M059J (cell line): Measurements from ENCODE around the gene ROBO2. TPM values are rescaled to one million over a fixed set of nuclear protein-coding genes. Genes with fewer than 3 reads are reported as not detected.
A peak's percentile ranks its signal among the peaks of the same experiment; 100 is the strongest.

Experiments used
- DNase-seq: peaks from one replicate; pipeline ENCODE4 v3.0.0-alpha.2; 2012; ENCODE audit warnings: low read depth
- total RNA-seq: library from RNA; depleted of rRNA; stranded (reverse); fragments of >200 nt; shearing (Covaris generic); gene quantifications from 2 replicates; pipeline ENCODE4 v1.2.3, GENCODE V29; 2014; rRNA removed

The ROBO2 gene, protein sequence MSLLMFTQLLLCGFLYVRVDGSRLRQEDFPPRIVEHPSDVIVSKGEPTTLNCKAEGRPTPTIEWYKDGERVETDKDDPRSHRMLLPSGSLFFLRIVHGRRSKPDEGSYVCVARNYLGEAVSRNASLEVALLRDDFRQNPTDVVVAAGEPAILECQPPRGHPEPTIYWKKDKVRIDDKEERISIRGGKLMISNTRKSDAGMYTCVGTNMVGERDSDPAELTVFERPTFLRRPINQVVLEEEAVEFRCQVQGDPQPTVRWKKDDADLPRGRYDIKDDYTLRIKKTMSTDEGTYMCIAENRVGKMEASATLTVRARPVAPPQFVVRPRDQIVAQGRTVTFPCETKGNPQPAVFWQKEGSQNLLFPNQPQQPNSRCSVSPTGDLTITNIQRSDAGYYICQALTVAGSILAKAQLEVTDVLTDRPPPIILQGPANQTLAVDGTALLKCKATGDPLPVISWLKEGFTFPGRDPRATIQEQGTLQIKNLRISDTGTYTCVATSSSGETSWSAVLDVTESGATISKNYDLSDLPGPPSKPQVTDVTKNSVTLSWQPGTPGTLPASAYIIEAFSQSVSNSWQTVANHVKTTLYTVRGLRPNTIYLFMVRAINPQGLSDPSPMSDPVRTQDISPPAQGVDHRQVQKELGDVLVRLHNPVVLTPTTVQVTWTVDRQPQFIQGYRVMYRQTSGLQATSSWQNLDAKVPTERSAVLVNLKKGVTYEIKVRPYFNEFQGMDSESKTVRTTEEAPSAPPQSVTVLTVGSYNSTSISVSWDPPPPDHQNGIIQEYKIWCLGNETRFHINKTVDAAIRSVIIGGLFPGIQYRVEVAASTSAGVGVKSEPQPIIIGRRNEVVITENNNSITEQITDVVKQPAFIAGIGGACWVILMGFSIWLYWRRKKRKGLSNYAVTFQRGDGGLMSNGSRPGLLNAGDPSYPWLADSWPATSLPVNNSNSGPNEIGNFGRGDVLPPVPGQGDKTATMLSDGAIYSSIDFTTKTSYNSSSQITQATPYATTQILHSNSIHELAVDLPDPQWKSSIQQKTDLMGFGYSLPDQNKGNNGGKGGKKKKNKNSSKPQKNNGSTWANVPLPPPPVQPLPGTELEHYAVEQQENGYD (N-terminal part only)
- not detected in 2 replicates for total RNA-seq

DNA sequence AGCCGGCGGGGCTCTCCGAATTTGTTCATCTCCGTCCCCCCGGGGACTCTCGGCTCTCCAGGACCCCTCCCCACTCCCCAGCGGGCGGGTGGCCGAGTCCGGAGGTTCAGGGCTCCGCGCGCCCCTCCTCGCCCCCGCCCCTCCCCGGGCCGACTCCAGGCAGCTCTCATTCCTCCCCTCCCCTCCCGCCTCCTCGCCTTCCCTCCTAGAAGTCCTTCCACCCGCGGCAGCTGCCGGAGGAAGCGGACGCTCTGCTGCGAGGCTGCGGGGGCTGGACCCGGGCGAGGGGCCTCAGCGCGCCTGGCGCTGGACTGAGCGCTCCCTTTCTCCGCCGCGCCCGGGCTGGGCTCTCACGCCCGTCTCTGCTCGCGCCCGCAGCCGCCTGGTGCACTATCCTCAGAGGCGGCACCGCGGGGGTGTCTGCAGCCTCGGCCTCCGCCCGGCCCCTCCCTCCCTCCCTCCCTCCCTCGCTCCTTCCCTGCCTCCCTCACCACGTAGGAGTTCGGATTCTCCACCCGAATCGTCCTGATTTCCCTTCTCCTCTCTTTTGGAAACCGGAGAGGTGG lies at the start of gene ROBO2:
Gene ROBO2 (plus strand): TSS at position 494 of the 566 bp plus-strand sequence. CDS start 687 bp downstream, outside the sequence.
- no peak for DNase-seq

DNA sequence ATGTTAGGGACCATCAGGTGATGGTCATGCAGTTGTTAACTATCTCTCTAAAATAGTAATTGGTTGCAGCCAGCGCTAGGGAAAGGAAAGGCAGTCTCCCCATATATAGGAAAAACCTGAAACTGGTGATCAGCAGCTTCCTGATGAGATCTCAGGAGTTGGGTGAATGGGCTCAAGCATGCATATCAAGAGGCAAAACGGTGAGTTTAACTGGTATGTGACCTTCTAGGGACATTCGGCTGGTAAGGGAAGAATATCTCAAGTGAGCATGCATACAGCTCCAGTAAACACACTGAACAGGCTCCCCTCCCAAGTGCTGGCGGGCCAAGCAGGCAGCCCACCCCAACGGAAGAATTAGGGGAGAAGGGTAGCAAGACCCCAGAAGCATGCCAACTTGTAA lies 49.3 kb upstream of the ROBO2 start:
- DNase-seq: no peak

DNA sequence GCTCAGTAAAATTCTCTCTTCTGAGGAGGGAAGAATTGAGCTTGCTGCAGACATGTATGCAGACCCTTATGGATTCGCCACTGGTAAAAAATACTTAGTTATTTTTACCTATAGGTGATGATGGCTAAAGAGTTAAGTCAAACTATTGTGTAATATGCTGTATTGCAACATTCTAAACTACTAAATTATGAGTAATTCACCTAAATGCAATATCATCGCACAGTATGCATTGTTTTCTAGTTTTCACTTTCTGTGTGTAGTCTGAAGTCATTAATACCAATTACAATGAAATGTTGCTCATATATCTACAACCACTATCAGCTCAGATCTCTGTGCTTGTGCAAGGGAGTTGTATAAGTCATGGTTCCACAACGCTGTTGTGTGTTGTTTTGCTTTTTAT lies 48.7 kb upstream of the ROBO2 start:
- DNase-seq: no peak

DNA sequence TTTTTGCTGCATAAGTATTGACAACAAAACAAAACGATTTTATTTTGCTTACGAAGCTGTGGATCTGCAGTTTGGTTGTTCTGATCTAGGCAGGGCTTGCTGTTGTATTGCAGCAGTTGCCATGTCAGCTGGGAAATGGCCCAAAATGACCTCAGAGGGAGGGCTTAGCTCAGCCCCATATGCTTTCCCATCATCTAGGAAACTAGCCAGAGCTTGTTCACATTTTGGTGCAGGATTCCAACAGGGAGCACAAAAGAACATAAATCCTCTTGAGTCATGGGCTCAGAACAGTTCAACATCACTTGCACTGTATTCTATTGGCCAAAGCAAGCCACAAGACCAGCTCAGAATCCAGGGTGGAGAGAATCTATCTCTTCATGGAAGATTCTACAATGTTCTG lies 42.2 kb upstream of the ROBO2 start:
- DNase-seq: no peak

- DNase-seq: no peak
Measured at GRCh38 chr3:76998555-76998954, 41.3 kb upstream of the ROBO2 start.

GRCh38 chr3:77001062-77001701 lies 38.7 kb upstream of the ROBO2 start:
- DNase-seq: no peak

- no peak for DNase-seq
Measured at GRCh38 chr3:77014226-77014625, 25.7 kb upstream of the ROBO2 start.

GRCh38 chr3:77025471-77025870 lies 14.4 kb upstream of the ROBO2 start:
- DNase-seq: no peak

GRCh38 chr3:77026904-77027634 lies 12.8 kb upstream of the ROBO2 start:
- no peak for DNase-seq

DNA sequence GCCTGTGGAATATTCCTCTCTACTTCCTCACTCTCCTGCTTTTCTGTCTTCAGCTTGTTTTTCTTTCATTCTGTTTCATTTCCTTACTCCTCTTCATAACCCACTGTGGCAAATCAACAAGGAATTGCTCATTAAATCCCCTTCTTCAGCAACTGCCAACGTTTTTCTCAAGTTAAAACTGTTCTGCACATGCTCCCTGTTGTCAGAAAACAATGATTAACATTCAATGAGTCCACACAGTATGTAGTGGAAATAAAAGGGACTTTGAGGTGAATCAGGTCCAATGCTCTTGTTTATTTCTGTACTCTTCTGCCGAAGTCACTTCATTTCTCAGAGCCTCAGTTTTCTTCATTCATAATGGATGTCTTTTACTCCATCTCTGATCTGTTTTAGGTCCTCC lies 11.9 kb upstream of the ROBO2 start:
- no peak for DNase-seq

- DNase-seq: peak; percentile 44
Measured at GRCh38 chr3:77038468-77038929, 1.4 kb upstream of the ROBO2 start.

- no peak for DNase-seq
Measured at GRCh38 chr3:77038930-77039605, 831 bp upstream of the ROBO2 start.

DNA sequence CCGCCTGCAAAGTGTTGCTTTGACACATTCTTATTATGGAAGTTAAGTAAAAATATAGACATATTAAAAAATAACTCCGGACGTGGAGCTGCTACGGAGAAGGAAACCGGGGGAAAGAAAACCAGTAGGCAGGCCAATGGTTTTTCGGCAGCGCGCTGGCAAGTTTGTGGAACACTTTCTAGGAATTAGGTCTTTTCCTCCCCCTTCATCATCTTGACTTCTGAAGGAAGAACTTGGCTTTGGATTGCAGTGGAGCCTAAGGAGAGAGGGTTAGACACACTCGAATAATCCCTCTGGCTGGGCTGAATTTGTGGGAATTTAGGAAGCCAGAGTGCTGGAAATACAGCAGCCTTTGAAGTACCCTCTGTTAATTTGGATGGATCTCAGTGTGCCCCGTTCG lies 317 bp downstream of the ROBO2 start:
- no peak for DNase-seq

- no peak for DNase-seq
Measured at GRCh38 chr3:77040926-77041722, 1.2 kb downstream of the ROBO2 start.

GRCh38 chr3:77041811-77042210 lies 1.9 kb downstream of the ROBO2 start:
- DNase-seq: no peak

- DNase-seq: no peak
Measured at GRCh38 chr3:77042343-77042742, 2.4 kb downstream of the ROBO2 start.

DNA sequence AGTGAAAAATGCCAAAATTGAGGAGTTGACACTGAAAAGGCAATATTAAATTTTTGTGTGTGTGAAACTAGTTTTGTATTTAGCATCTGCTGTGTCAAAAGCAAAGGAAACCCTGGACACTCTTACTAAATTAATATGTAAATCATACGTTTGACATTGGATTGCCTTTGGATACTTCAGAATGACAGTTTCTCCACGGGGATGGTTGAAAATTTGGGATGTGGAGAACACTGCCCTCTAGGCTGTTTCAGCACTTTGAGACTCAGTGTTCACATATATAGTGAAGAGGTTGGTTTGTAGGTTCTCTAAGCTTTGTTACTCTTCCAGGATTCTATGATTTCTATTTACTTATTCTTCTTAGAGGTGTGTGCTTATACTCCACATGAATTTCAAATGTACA lies 3.0 kb downstream of the ROBO2 start:
- no peak for DNase-seq

DNA sequence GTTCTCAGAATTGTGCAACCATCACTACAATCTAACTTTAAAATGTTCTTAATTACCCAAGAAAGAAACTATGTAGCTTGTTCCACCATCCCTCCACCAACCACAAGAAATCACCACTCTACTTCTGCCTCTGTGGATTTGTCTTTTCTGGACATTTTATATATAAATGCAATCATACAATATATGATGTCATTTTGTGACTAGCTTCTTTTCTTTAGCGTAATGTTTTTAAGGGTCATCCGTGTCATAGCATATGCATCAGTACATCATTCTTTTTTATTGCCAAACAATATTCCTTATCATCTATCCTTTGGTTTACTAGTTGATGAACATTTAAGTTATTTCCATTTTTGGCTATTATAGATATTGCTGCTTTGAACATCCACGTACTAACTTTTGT lies 5.8 kb downstream of the ROBO2 start:
- no peak for DNase-seq

- DNase-seq: no peak
Measured at GRCh38 chr3:77048186-77048585, 8.3 kb downstream of the ROBO2 start.
